OCI-LY7 (cell line): ENCODE results near the gene FHIT.

Experiments used
- EZH2phosphoT487 ChIP-seq: fragments of 200-600 bp; sonication (generic); IDR thresholded peaks from 2 replicates; pipeline ENCODE4 v1.6.1; 2018; ENCODE audit warnings: low read depth, borderline replicate concordance, mild to moderate bottlenecking, mixed run types, antibody characterized with exemption, low read length, moderate library complexity, mixed read lengths
- TF ChIP-seq, protein P1 (sequence below): fragments of 200-600 bp; sonication (generic); conservative IDR thresholded peaks from 2 replicates; pipeline ENCODE4 v1.5.1; 2014; ENCODE audit warnings: mild to moderate bottlenecking, antibody characterized with exemption, low read length, moderate library complexity, mixed read lengths

GRCh38 chr3:59726279-59726678 is 1525.0 kb downstream of the FHIT start:
- TF ChIP-seq, protein P1, sequence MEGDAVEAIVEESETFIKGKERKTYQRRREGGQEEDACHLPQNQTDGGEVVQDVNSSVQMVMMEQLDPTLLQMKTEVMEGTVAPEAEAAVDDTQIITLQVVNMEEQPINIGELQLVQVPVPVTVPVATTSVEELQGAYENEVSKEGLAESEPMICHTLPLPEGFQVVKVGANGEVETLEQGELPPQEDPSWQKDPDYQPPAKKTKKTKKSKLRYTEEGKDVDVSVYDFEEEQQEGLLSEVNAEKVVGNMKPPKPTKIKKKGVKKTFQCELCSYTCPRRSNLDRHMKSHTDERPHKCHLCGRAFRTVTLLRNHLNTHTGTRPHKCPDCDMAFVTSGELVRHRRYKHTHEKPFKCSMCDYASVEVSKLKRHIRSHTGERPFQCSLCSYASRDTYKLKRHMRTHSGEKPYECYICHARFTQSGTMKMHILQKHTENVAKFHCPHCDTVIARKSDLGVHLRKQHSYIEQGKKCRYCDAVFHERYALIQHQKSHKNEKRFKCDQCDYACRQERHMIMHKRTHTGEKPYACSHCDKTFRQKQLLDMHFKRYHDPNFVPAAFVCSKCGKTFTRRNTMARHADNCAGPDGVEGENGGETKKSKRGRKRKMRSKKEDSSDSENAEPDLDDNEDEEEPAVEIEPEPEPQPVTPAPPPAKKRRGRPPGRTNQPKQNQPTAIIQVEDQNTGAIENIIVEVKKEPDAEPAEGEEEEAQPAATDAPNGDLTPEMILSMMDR, result no peak
- no peak for TF ChIP-seq EZH2phosphoT487
